SK-N-SH (cell line): ENCODE results near the gene ZYG11B. TPM values are rescaled to one million over a fixed set of nuclear protein-coding genes. Genes with fewer than 3 reads are reported as not detected.
"Not testable (repeated sequence)": the region's sequence is repeated elsewhere in the genome, so short reads cannot be mapped to it uniquely, and the experiment has no call there.

Experiments
- CTCF ChIA-PET: fragments of 300-600, 350-600 bp; formaldehyde crosslinking; extraction: SDS; loops from one replicate; lab custom pipeline; 2021; lab: Yijun Ruan, JAX
- POLR2A ChIA-PET: fragments of 350-600 bp; sonication (Branson Sonifier 250); formaldehyde crosslinking; extraction: SDS; loops from one replicate; lab custom pipeline; 2020; ENCODE audit warnings: antibody characterized with exemption, inconsistent platforms; lab: Yijun Ruan, JAX
- DNase-seq: peaks from one replicate; pipeline ENCODE4 v3.0.0; 2012
- H2AFZ ChIP-seq: fragments of 200-600 bp; sonication (generic); 2 replicates; pipeline ENCODE4 v1.8.1; 2016; ENCODE audit warnings: antibody characterized with exemption, mild to moderate bottlenecking, low read depth
- H3F3A ChIP-seq: fragments of 200-600 bp; sonication (generic); replicated peaks from 2 replicates; pipeline ENCODE3; 2016; ENCODE audit warnings: antibody characterized with exemption, mild to moderate bottlenecking; ENCODE audit not compliant: insufficient read depth
- H3K27ac ChIP-seq, 2 experiments: fragments of 200-500 bp in 1 of 2; fragments of 200-600 bp in 1 of 2; sonication (Bioruptor generic) in 1 of 2; sonication (generic), shearing (Covaris generic) in 1 of 2; 2 replicates each; pipeline versions ENCODE4 v1.5.1 to v1.6.1; 2014 to 2016; ENCODE audit warnings: low read depth in 2 of 2, inconsistent platforms in 1 of 2, low read length in 1 of 2, mild to moderate bottlenecking in 1 of 2, mixed read lengths in 1 of 2
- H3K27me3 ChIP-seq: fragments of 200-600 bp; sonication (generic), shearing (Covaris generic); 2 replicates; pipeline ENCODE4 v1.6.1; 2016; ENCODE audit warnings: mixed run types; ENCODE audit not compliant: insufficient read depth
- H3K36me3 ChIP-seq, 2 experiments: fragments of 200-500 bp in 1 of 2; fragments of 200-600 bp in 1 of 2; sonication (Bioruptor generic) in 1 of 2; sonication (generic) in 1 of 2; replicated peaks in 1 of 2; 2 replicates each; pipeline versions ENCODE3 to v1.5.1; 2014 to 2016; ENCODE audit warnings: low read length in 1 of 2, mild to moderate bottlenecking in 1 of 2; ENCODE audit not compliant: insufficient read depth in 2 of 2, control insufficient read depth in 1 of 2
- H3K4me1 ChIP-seq, 2 experiments: fragments of 200-500 bp in 1 of 2; fragments of 200-600 bp in 1 of 2; sonication (Bioruptor generic) in 1 of 2; sonication (generic), shearing (Covaris generic) in 1 of 2; 2 replicates each; pipeline versions ENCODE4 v1.5.1 to v1.6.1; 2014 to 2016; ENCODE audit warnings: low read depth in 1 of 2, low read length in 1 of 2, mixed run types in 1 of 2; ENCODE audit not compliant: insufficient read depth in 2 of 2, control insufficient read depth in 1 of 2
- H3K4me2 ChIP-seq: fragments of 200-600 bp; sonication (generic), shearing (Covaris generic); 2 replicates; pipeline ENCODE4 v1.6.1; 2017; ENCODE audit warnings: mixed run types
- H3K4me3 ChIP-seq, 2 experiments: fragments of 200-500 bp in 1 of 2; fragments of 200-600 bp in 1 of 2; sonication (Bioruptor generic) in 1 of 2; sonication (generic), shearing (Covaris generic) in 1 of 2; 2 replicates each; pipeline versions ENCODE4 v1.5.1 to v1.8.1; 2014 to 2016; ENCODE audit warnings: low read depth in 2 of 2, inconsistent platforms in 1 of 2, low read length in 1 of 2, mild to moderate bottlenecking in 1 of 2, mixed read lengths in 1 of 2, moderate library complexity in 1 of 2
- H3K79me2 ChIP-seq: fragments of 200-600 bp; sonication (generic); 2 replicates; pipeline ENCODE4 v1.8.1; 2017; ENCODE audit warnings: mild to moderate bottlenecking; ENCODE audit not compliant: insufficient read depth
- H3K9ac ChIP-seq: fragments of 200-600 bp; sonication (generic); 2 replicates; pipeline ENCODE4 v1.6.1; 2017; ENCODE audit warnings: mixed run types
- H3K9me2 ChIP-seq: fragments of 200-600 bp; sonication (generic); 2 replicates; pipeline ENCODE4 v1.6.1; 2017; ENCODE audit warnings: mixed run types
- H3K9me3 ChIP-seq: fragments of 200-600 bp; sonication (generic); 2 replicates; pipeline ENCODE4 v1.6.1; 2017; ENCODE audit warnings: mixed run types, mild to moderate bottlenecking, moderate library complexity
- H4K20me1 ChIP-seq: fragments of 200-600 bp; sonication (generic); 2 replicates; pipeline ENCODE4 v1.6.1; 2017; ENCODE audit warnings: mild to moderate bottlenecking, mixed run types; ENCODE audit not compliant: insufficient read depth
- CHD2 ChIP-seq: fragments of 150-350 bp; IDR thresholded peaks from 2 replicates; pipeline ENCODE4 v1.6.1; 2018; ENCODE audit warnings: low read length; ENCODE audit not compliant: partially characterized antibody
- EZH2phosphoT487 ChIP-seq: fragments of 200-600 bp; sonication (generic); IDR thresholded peaks from 2 replicates; pipeline ENCODE4 v1.6.1; 2017; ENCODE audit warnings: low read depth, mixed run types, mild to moderate bottlenecking, antibody characterized with exemption, moderate library complexity, borderline replicate concordance
- FOSL2 ChIP-seq: IDR thresholded peaks from 2 replicates; pipeline ENCODE4 v1.4.0; 2012; ENCODE audit warnings: low read depth, mild to moderate bottlenecking, moderate library complexity, borderline replicate concordance
- FOXM1 ChIP-seq: IDR thresholded peaks from 2 replicates; pipeline ENCODE4 v1.4.0; 2012; ENCODE audit warnings: low read depth, mild to moderate bottlenecking
- GABPA ChIP-seq: IDR thresholded peaks from 2 replicates; pipeline ENCODE4 v1.4.0; 2012; ENCODE audit warnings: low read depth, mild to moderate bottlenecking
- GATA2 ChIP-seq: sonication (generic); formaldehyde crosslinking; IDR thresholded peaks from 2 replicates; pipeline ENCODE4 v1.5.0; 2020; ENCODE audit warnings: mild to moderate bottlenecking, missing genetic modification reagents
- MEF2A ChIP-seq: IDR thresholded peaks from 2 replicates; pipeline ENCODE4 v1.4.0; 2012; ENCODE audit warnings: low read depth, borderline replicate concordance
- MXI1 ChIP-seq: IDR thresholded peaks from 2 replicates; pipeline ENCODE4 v1.6.1; 2012; ENCODE audit warnings: mild to moderate bottlenecking, low read depth, low read length, improper control_type of control experiment
- NFIC ChIP-seq: IDR thresholded peaks from 2 replicates; pipeline ENCODE4 v1.4.0; 2012; ENCODE audit warnings: borderline replicate concordance
- RAD21 ChIP-seq: IDR thresholded peaks from 2 replicates; pipeline ENCODE4 v1.6.1; 2012; ENCODE audit warnings: mild to moderate bottlenecking, low read length
- RCOR1 ChIP-seq: fragments of 150-350 bp; IDR thresholded peaks from 2 replicates; pipeline ENCODE4 v1.6.1; 2017; ENCODE audit warnings: antibody characterized with exemption, low read length
- RXRA ChIP-seq: IDR thresholded peaks from 2 replicates; pipeline ENCODE4 v1.4.0; 2012; ENCODE audit warnings: low read depth, mild to moderate bottlenecking, borderline replicate concordance
- SMC3 ChIP-seq: IDR thresholded peaks from 2 replicates; pipeline ENCODE4 v1.6.1; 2012; ENCODE audit warnings: low read depth, low read length, improper control_type of control experiment
- TCF12 ChIP-seq: IDR thresholded peaks from 2 replicates; pipeline ENCODE4 v1.4.0; 2012
- whole genome bisulfite sequencing: methylation state at CpG from one replicate; pipeline ENCODE4 v1.1.6; 2017; ENCODE audit warnings: low lambda C conversion rate; 5-methylcytosine and 5-hydroxymethylcytosine counted together
- polyA plus RNA-seq, 3 experiments: library from polyadenylated mRNA; depleted of rRNA; stranded (reverse); fragments of >200 nt; gene quantifications; 2 replicates each; pipeline ENCODE4 v1.2.3, GENCODE V29; 2012
- TF ChIP-seq, protein P1 (sequence below): IDR thresholded peaks from 2 replicates; pipeline ENCODE4 v1.4.0; 2012; ENCODE audit warnings: low read depth
- TF ChIP-seq, protein P2 (sequence below): IDR thresholded peaks from 2 replicates; pipeline ENCODE4 v1.6.1; 2012; ENCODE audit warnings: mild to moderate bottlenecking, low read depth, low read length, moderate library complexity
- TF ChIP-seq, protein P3 (sequence below): IDR thresholded peaks from 2 replicates; pipeline ENCODE4 v1.4.0; 2012; ENCODE audit warnings: low read depth, borderline replicate concordance

ZYG11B gene
- polyA plus RNA-seq, 1 of the 3 experiments (the other 2 are of a cell fraction): 5.8 TPM

GRCh38 chr1:52867087-52867863, 141.0 kb downstream of the ZYG11B start:
- Histone ChIP-seq H3K4me1 (no peaks in the 10 kb centered on the region), H2AFZ (no peak overlapping the region), H3K27ac (no peak overlapping the region), H3K9me2 (no peaks in the 10 kb centered on the region), H3K4me2 (no peak overlapping the region), H3K9me3 (no peaks in the 10 kb centered on the region), H4K20me1 (no peaks in the 10 kb centered on the region), H3K9ac (no peak overlapping the region), H3K27me3 (no peaks in the 10 kb centered on the region), H3K79me2 (no peaks in the 10 kb centered on the region), H3K4me3 (no peak overlapping the region)
- DNase-seq: no peak
- POLR2A ChIA-PET: no interaction called here
- WGBS: 94% methylated on average over 2 of the region's 2 CpGs
- TF ChIP-seq TCF12: no peak
- no peak for TF ChIP-seq CHD2
- no peak for TF ChIP-seq MXI1
- TF ChIP-seq RXRA: no peak
- TF ChIP-seq, all 33 proteins: peak for 0
- Histone ChIP-seq H3K36me3 (no peaks in the 10 kb centered on the region), H3F3A (no peaks in the 10 kb centered on the region)
- CTCF ChIA-PET: no interaction called here

DNA sequence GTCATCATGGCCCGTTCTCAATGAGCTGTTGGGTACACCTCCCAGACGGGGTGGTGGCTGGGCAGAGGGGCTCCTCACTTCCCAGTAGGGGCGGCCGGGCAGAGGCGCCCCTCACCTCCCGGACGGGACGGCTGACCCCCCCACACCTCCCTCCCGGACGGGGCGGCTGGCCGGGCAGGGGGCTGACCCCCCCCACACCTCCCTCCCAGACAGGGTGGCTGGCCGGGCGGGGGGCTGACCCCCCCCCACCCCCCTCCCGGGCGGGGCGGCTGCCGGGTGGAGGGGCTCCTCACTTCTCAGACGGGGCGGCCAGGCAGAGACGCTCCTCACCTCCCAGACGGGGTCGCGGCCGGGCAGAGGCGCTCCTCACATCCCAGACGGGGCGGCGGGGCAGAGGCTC, 143.5 kb downstream of the ZYG11B start:
- H3K4me1 ChIP-seq, H3K4me2 ChIP-seq, H3K36me3 ChIP-seq, H2AFZ ChIP-seq, CTCF ChIA-PET, H3F3A ChIP-seq, H3K4me3 ChIP-seq, H3K79me2 ChIP-seq, H3K9ac ChIP-seq, H3K27ac ChIP-seq, H3K27me3 ChIP-seq, POLR2A ChIA-PET, H4K20me1 ChIP-seq, H3K9me2 ChIP-seq, H3K9me3 ChIP-seq, DNase-seq: not testable (repeated sequence)
- WGBS: 94% methylated on average over 2 of the region's 29 CpGs

DNA sequence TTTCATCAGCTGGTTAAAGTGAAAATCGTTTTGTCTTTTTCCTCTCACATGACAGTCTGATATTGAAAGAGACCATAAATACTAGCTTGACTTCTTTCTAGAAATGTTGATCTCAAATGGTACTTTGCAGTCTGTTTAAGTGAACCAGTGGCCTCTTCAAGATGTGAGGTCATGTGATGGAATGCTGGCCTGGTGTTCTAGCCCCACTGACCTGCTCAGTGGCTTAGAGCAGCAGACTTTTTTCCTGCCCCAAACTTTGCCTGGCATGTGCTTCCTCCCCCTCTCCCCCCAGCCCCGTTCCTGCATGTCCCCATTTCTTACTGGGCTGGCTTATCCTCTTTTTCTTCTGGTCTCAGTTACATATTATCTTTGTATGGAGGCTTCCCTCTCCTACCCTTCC, 150.6 kb downstream of the ZYG11B start:
- H2AFZ ChIP-seq: no peak overlapping the region
- no peaks in the 10 kb centered on the region for H3K79me2 ChIP-seq
- no peaks in the 10 kb centered on the region for H4K20me1 ChIP-seq
- H3K27me3 ChIP-seq: no peaks in the 10 kb centered on the region
- H3K4me3 ChIP-seq: no peak overlapping the region
- no peak overlapping the region for H3K9ac ChIP-seq
- no peaks in the 10 kb centered on the region for H3K36me3 ChIP-seq
- no peak for DNase-seq
- no peaks in the 10 kb centered on the region for H3F3A ChIP-seq
- WGBS: 79% methylated on average over 2 of the region's 2 CpGs
- H3K4me2 ChIP-seq: no peak overlapping the region
- no peaks in the 10 kb centered on the region for H3K9me3 ChIP-seq
- ChIA-PET POLR2A (no interaction called here), CTCF (no interaction called here)
- TF ChIP-seq FOSL2 (no peak), GABPA (no peak), NFIC (no peak), MEF2A (no peak), EZH2phosphoT487 (no peak), RAD21 (no peak), RXRA (no peak), FOXM1 (no peak), SMC3 (no peak), GATA2 (CRISPR knock-in tag) (no peak), RCOR1 (no peak)
- TF ChIP-seq, protein P1, sequence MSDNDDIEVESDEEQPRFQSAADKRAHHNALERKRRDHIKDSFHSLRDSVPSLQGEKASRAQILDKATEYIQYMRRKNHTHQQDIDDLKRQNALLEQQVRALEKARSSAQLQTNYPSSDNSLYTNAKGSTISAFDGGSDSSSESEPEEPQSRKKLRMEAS: no peak
- TF ChIP-seq, protein P2, sequence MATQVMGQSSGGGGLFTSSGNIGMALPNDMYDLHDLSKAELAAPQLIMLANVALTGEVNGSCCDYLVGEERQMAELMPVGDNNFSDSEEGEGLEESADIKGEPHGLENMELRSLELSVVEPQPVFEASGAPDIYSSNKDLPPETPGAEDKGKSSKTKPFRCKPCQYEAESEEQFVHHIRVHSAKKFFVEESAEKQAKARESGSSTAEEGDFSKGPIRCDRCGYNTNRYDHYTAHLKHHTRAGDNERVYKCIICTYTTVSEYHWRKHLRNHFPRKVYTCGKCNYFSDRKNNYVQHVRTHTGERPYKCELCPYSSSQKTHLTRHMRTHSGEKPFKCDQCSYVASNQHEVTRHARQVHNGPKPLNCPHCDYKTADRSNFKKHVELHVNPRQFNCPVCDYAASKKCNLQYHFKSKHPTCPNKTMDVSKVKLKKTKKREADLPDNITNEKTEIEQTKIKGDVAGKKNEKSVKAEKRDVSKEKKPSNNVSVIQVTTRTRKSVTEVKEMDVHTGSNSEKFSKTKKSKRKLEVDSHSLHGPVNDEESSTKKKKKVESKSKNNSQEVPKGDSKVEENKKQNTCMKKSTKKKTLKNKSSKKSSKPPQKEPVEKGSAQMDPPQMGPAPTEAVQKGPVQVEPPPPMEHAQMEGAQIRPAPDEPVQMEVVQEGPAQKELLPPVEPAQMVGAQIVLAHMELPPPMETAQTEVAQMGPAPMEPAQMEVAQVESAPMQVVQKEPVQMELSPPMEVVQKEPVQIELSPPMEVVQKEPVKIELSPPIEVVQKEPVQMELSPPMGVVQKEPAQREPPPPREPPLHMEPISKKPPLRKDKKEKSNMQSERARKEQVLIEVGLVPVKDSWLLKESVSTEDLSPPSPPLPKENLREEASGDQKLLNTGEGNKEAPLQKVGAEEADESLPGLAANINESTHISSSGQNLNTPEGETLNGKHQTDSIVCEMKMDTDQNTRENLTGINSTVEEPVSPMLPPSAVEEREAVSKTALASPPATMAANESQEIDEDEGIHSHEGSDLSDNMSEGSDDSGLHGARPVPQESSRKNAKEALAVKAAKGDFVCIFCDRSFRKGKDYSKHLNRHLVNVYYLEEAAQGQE: no peak
- TF ChIP-seq, protein P3, sequence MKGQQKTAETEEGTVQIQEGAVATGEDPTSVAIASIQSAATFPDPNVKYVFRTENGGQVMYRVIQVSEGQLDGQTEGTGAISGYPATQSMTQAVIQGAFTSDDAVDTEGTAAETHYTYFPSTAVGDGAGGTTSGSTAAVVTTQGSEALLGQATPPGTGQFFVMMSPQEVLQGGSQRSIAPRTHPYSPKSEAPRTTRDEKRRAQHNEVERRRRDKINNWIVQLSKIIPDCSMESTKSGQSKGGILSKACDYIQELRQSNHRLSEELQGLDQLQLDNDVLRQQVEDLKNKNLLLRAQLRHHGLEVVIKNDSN: no peak
- H3K4me1 ChIP-seq: no peaks in the 10 kb centered on the region
- H3K9me2 ChIP-seq: no peaks in the 10 kb centered on the region
- H3K27ac ChIP-seq: no peak overlapping the region
